Measurements from ENCODE around the gene GPRIN3. TPM values are rescaled to one million over a fixed set of nuclear protein-coding genes. Genes with fewer than 3 reads are reported as not detected.

Gene GPRIN3
- total RNA-seq, 1 experiment from 2014 or later: 0.48 TPM

- H3K4me3 Mint-ChIP-seq: peak overlapping the region in 1 of 2 experiments; percentile 33; a peak in 2 of 5 replicates
Observed at GRCh38 chr4:89259301-89260028, 48.1 kb downstream of the GPRIN3 start.

More at GRCh38 chr4:89259301-89260028, 48.1 kb downstream of the GPRIN3 start:
- Histone ChIP-seq H3K27me3 (ENCODE audit: insufficient read depth, low read length) (no peaks in the 10 kb centered on the region), H2AFZ (ENCODE audit: low read length) (no peak overlapping the region), H3K4me2 (ENCODE audit: insufficient read depth, insufficient read length, low read length) (no peak overlapping the region), H4K91ac (ENCODE audit: insufficient read length, low read depth, low read length) (no peak overlapping the region), H3K27ac (ENCODE audit: insufficient read length, low read depth, low read length) (no peak overlapping the region), H4K5ac (ENCODE audit: insufficient read length, low read depth, low read length) (no peak overlapping the region), H3K9ac (ENCODE audit: extremely low read depth, insufficient read length, low read length) (no peak overlapping the region), H2BK120ac (ENCODE audit: low read depth, low read length, poor library complexity, severe bottlenecking) (no peak overlapping the region), H3K9me3 (ENCODE audit: control insufficient read depth, low read depth, low read length) (no peaks in the 10 kb centered on the region), H3K4me1 (ENCODE audit: insufficient read depth, low read length) (peaks cover 11% of the 10 kb centered on the region; the same call in 1 of the 2 replicates), H4K20me1 (ENCODE audit: control insufficient read depth, insufficient read depth, insufficient read length) (no peaks in the 10 kb centered on the region), H3K23me2 (ENCODE audit: insufficient read length, low read depth, low read length, poor library complexity, severe bottlenecking) (no peaks in the 10 kb centered on the region), H3T11ph (ENCODE audit: low read length) (no peak overlapping the region), H3K14ac (ENCODE audit: insufficient read depth, low read length) (no peak overlapping the region), H2AK5ac (ENCODE audit: insufficient read length, low read length) (no peak overlapping the region), H3K23ac (ENCODE audit: insufficient read length, low read depth, low read length) (no peak overlapping the region), H2BK20ac (ENCODE audit: low read depth, low read length, poor library complexity, severe bottlenecking) (no peak overlapping the region), H3K4ac (ENCODE audit: low read depth, low read length) (no peak overlapping the region), H3K18ac (ENCODE audit: insufficient read length, low read depth, low read length) (no peak overlapping the region), H4K8ac (replicated peaks; ENCODE audit: insufficient read length, low read depth, low read length) (no peak overlapping the region), H3K56ac (ENCODE audit: insufficient read length, low read depth, low read length) (no peak overlapping the region), H3K79me1 (ENCODE audit: insufficient read depth, low read depth, low read length, poor library complexity, severe bottlenecking) (no peaks in the 10 kb centered on the region), H3K79me2 (ENCODE audit: insufficient read depth, low read length) (no peaks in the 10 kb centered on the region), H2BK15ac (ENCODE audit: low read depth, low read length) (no peak overlapping the region; the same call in 1 of the 2 replicates), H2BK5ac (ENCODE audit: insufficient read length, low read length) (no peak overlapping the region), H2BK12ac (ENCODE audit: insufficient read length, low read depth, low read length) (no peak overlapping the region)
- Mint-ChIP-seq H3K27me3 (ENCODE audit: low read depth) (peaks cover 2% of the 10 kb centered on the region; the same call in 1 of the 2 replicates), H3K27ac (peak overlapping the region; percentile 3 to 60 (median 27); a peak in 5 of 7 replicates), H3K4me1 (peaks cover 24 to 38% of the 10 kb centered on the region in 2 experiments), H3K36me3 (ENCODE audit: insufficient read depth in 1 of 3, low read depth in 3 of 3) (no peaks in the 10 kb centered on the region), H3K9me3 (no peaks in the 10 kb centered on the region)
- no peak for DNase-seq
- no CpG with 5 or more reads among the region's 4 CpGs for WGBS (ENCODE audit: extremely low coverage, insufficient read length, low lambda C conversion rate)
- TF ChIP-seq CTCF (conservative IDR thresholded peaks at IDR 0.05): no peak

Measured in H9 (cell line).